Neural progenitor cell (in vitro differentiated cells): Measurements from ENCODE around the gene SMYD5. TPM values are rescaled to one million over a fixed set of nuclear protein-coding genes. Genes with fewer than 3 reads are reported as not detected.

Source experiments
- DNase-seq: peaks from one replicate; pipeline ENCODE4 v3.0.0-alpha.2; 2016; ENCODE audit warnings: low spot score
- H2AFZ ChIP-seq: fragments of 200-600 bp; sonication (generic); replicated peaks from 2 replicates; pipeline ENCODE4 v1.6.1; 2016; ENCODE audit warnings: antibody characterized with exemption
- H3F3A ChIP-seq: fragments of 200-600 bp; sonication (generic); 2 replicates; pipeline ENCODE4 v1.6.1; 2016; ENCODE audit warnings: antibody characterized with exemption, low read depth
- H3K27ac ChIP-seq: fragments of 200-600 bp; sonication (generic); 2 replicates; pipeline ENCODE4 v1.5.1; 2016; ENCODE audit warnings: mild to moderate bottlenecking
- H3K27me3 ChIP-seq: fragments of 200-600 bp; sonication (generic); 2 replicates; pipeline ENCODE4 v1.6.1; 2016; ENCODE audit warnings: mild to moderate bottlenecking, moderate library complexity
- H3K36me3 ChIP-seq: fragments of 200-600 bp; sonication (generic); 2 replicates; pipeline ENCODE4 v1.5.1; 2016
- H3K4me1 ChIP-seq: fragments of 200-600 bp; sonication (generic); 2 replicates; pipeline ENCODE4 v1.6.1; 2016; ENCODE audit warnings: mixed run types
- H3K4me2 ChIP-seq: fragments of 200-600 bp; sonication (generic); 2 replicates; pipeline ENCODE4 v1.6.1; 2016
- H3K4me3 ChIP-seq: fragments of 200-600 bp; sonication (generic); 2 replicates; pipeline ENCODE4 v1.5.1; 2016
- H3K79me2 ChIP-seq: fragments of 200-600 bp; sonication (generic); 2 replicates; pipeline ENCODE4 v1.6.1; 2016; ENCODE audit warnings: low read depth
- H3K9ac ChIP-seq: fragments of 200-600 bp; sonication (generic); 2 replicates; pipeline ENCODE4 v1.6.1; 2016
- H3K9me3 ChIP-seq: fragments of 200-600 bp; sonication (generic); 2 replicates; pipeline ENCODE4 v1.5.1; 2016; ENCODE audit warnings: low read depth
- H4K20me1 ChIP-seq: fragments of 200-600 bp; sonication (generic); 2 replicates; pipeline ENCODE4 v1.6.1; 2016; ENCODE audit warnings: low read depth
- H3K27ac Mint-ChIP-seq: 3 replicates; pipeline ENCODE4 v1.8.0; 2021; ENCODE audit warnings: mixed read lengths
- H3K27me3 Mint-ChIP-seq: 2 replicates; pipeline ENCODE4 v1.8.0; 2022; ENCODE audit warnings: low read depth, mild to moderate bottlenecking, inconsistent platforms, moderate library complexity, mixed read lengths; ENCODE audit not compliant: insufficient read depth
- H3K36me3 Mint-ChIP-seq: 3 replicates; pipeline ENCODE4 v1.8.0; 2021; ENCODE audit warnings: mixed read lengths
- H3K4me1 Mint-ChIP-seq: 3 replicates; pipeline ENCODE4 v1.8.0; 2021; ENCODE audit warnings: mixed read lengths
- H3K4me3 Mint-ChIP-seq: 3 replicates; pipeline ENCODE4 v1.8.0; 2021; ENCODE audit warnings: mild to moderate bottlenecking, moderate library complexity, mixed read lengths
- H3K9me3 Mint-ChIP-seq: 3 replicates; pipeline ENCODE4 v1.8.0; 2020; ENCODE audit warnings: mixed read lengths
- CTCF ChIP-seq: fragments of 200-600 bp; sonication (generic); IDR thresholded peaks from 2 replicates; pipeline ENCODE4 v1.5.1; 2017; ENCODE audit warnings: antibody characterized with exemption, mild to moderate bottlenecking
- EZH2 ChIP-seq: fragments of 200-600 bp; sonication (generic); IDR thresholded peaks from 2 replicates; pipeline ENCODE4 v1.6.1; 2017; ENCODE audit warnings: antibody characterized with exemption, mild to moderate bottlenecking, moderate library complexity
- EZH2phosphoT487 ChIP-seq: fragments of 200-600 bp; sonication (generic); IDR thresholded peaks from 2 replicates; pipeline ENCODE4 v1.6.1; 2017; ENCODE audit warnings: antibody characterized with exemption
- total RNA-seq: library from RNA; depleted of rRNA; stranded (reverse); fragments of >200 nt; gene quantifications from 2 replicates; pipeline ENCODE4 v1.2.3, GENCODE V29; 2015; ENCODE audit warnings: low replicate concordance

The SMYD5 gene
- total RNA-seq, 1 donor from 2014 or later: 21.0 TPM

DNA sequence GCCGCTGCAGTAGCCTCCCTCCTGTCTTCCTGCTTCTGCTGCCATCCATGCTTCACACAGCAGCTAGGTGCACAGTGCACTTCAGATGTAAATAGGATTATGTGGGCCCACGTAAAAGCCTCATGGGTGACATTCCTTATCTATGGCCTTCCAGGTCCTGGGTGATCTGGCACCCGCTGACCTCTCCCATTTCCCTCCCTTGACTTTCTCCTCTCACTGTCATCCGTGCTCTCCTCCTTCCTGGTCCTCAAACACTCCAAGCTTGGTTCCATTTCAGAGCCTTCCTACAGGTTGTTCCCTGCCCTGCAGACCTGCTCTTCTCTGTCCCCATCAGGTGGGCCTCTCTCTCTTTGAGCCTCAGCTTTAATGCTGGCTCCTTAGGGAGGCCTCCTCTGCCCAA lies 4.0 kb upstream of the SMYD5 start:
- Mint-ChIP-seq H3K27me3 (peaks cover 17% of the 10 kb centered on the region), H3K36me3 (no peaks in the 10 kb centered on the region), H3K9me3 (no peaks in the 10 kb centered on the region), H3K27ac (no peak overlapping the region), H3K4me3 (no peak overlapping the region), H3K4me1 (peaks cover 16% of the 10 kb centered on the region)
- no peak overlapping the region for H2AFZ ChIP-seq
- no peaks in the 10 kb centered on the region for H3K9me3 ChIP-seq
- peaks cover 6% of the 10 kb centered on the region for H3K79me2 ChIP-seq
- no peak overlapping the region for H3K9ac ChIP-seq
- no peak overlapping the region for H3K4me3 ChIP-seq
- no peak for DNase-seq
- no peak overlapping the region for H3K4me2 ChIP-seq
- no peak overlapping the region for H3K27ac ChIP-seq
- H3K4me1 ChIP-seq: peaks cover 2% of the 10 kb centered on the region
- H3K27me3 ChIP-seq: peaks cover 25% of the 10 kb centered on the region
- no peaks in the 10 kb centered on the region for H3K36me3 ChIP-seq
- peaks cover 7% of the 10 kb centered on the region for H3F3A ChIP-seq
- no peaks in the 10 kb centered on the region for H4K20me1 ChIP-seq
- TF ChIP-seq CTCF (no peak), EZH2phosphoT487 (no peak), EZH2 (no peak)

GRCh38 chr2:73210696-73211095 lies 3.3 kb upstream of the SMYD5 start:
- H3K27ac Mint-ChIP-seq: no peak overlapping the region
- no peak for DNase-seq
- H3K4me1 ChIP-seq: peaks cover 5% of the 10 kb centered on the region

GRCh38 chr2:73212098-73212447 lies 2.0 kb upstream of the SMYD5 start:
- no peak overlapping the region for H3K4me3 ChIP-seq
- Mint-ChIP-seq H3K36me3 (no peaks in the 10 kb centered on the region), H3K27me3 (peaks cover 4% of the 10 kb centered on the region), H3K4me1 (peaks cover 24% of the 10 kb centered on the region), H3K9me3 (no peaks in the 10 kb centered on the region), H3K4me3 (no peak overlapping the region), H3K27ac (no peak overlapping the region)
- no peak overlapping the region for H2AFZ ChIP-seq
- peaks cover 7% of the 10 kb centered on the region for H3F3A ChIP-seq
- DNase-seq: no peak
- peaks cover 27% of the 10 kb centered on the region for H3K79me2 ChIP-seq
- no peak overlapping the region for H3K4me2 ChIP-seq
- H3K9me3 ChIP-seq: no peaks in the 10 kb centered on the region
- H3K36me3 ChIP-seq: no peaks in the 10 kb centered on the region
- peaks cover 4% of the 10 kb centered on the region for H3K27me3 ChIP-seq
- H4K20me1 ChIP-seq: no peaks in the 10 kb centered on the region
- H3K27ac ChIP-seq: no peak overlapping the region
- H3K9ac ChIP-seq: no peak overlapping the region
- TF ChIP-seq EZH2phosphoT487 (no peak), EZH2 (no peak)
- H3K4me1 ChIP-seq: peaks cover 5% of the 10 kb centered on the region

More at GRCh38 chr2:73210696-73211095, 3.3 kb upstream of the SMYD5 start:
- H3K27ac ChIP-seq: no peak overlapping the region
- TF ChIP-seq EZH2: no peak
- no peak for TF ChIP-seq CTCF
- no peak for TF ChIP-seq EZH2phosphoT487
- no peaks in the 10 kb centered on the region for H3K9me3 Mint-ChIP-seq
- peaks cover 23% of the 10 kb centered on the region for H3K4me1 Mint-ChIP-seq
- H3K36me3 Mint-ChIP-seq: no peaks in the 10 kb centered on the region
- H3F3A ChIP-seq: peaks cover 7% of the 10 kb centered on the region
- H3K4me2 ChIP-seq: no peak overlapping the region
- no peak overlapping the region for H2AFZ ChIP-seq
- no peak overlapping the region for H3K4me3 ChIP-seq
- H3K4me3 Mint-ChIP-seq: no peak overlapping the region
- peaks cover 18% of the 10 kb centered on the region for H3K27me3 ChIP-seq
- H3K9me3 ChIP-seq: no peaks in the 10 kb centered on the region
- peaks cover 13% of the 10 kb centered on the region for H3K79me2 ChIP-seq
- no peak overlapping the region for H3K9ac ChIP-seq
- no peaks in the 10 kb centered on the region for H3K36me3 ChIP-seq
- H3K27me3 Mint-ChIP-seq: peaks cover 10% of the 10 kb centered on the region
- no peaks in the 10 kb centered on the region for H4K20me1 ChIP-seq

DNA sequence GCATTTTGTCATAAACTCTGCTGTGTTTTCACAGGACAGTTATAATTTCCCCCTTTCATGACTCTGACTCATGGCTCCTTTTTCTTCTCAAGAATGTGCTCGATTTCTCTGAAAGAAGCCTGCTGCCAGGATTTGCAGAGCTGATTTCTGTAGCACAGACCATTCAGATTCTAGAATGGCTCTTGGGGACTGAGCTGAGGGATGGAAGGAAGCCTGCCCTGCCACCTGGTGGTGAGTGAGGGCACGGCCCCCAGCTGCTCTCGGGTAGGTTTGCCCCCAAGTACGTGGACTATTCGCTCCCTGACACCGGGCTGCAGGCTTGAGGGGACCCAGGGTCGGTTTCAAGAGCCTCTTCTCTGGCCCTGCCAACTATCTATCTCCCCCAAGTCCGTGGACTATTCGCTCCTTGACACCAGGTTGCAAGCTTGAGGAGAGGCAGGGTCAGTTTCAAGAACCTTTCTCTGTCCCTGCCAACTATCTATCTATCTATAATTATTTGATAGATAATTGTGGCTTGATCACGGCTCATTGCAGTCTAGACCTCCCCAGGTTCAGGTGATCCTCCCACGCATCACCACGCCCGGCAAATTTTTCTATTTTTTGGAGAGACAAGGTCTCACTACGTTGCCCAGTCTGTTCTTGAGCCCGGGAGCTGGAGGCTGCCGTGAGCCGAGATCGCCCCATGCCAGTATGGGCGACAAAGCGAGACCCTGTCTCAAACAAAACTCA lies 1.4 kb upstream of the SMYD5 start:
- H3K27ac ChIP-seq: no peak overlapping the region

More for the DNA sequence above, 1.4 kb upstream of the SMYD5 start:
- Histone ChIP-seq H3K4me2 (no peak overlapping the region), H3K9me3 (no peaks in the 10 kb centered on the region), H3K9ac (no peak overlapping the region), H3K79me2 (peaks cover 32% of the 10 kb centered on the region), H3F3A (peaks cover 7% of the 10 kb centered on the region), H3K27me3 (no peaks in the 10 kb centered on the region), H2AFZ (no peak overlapping the region), H3K36me3 (no peaks in the 10 kb centered on the region), H3K4me1 (peaks cover 5% of the 10 kb centered on the region), H4K20me1 (no peaks in the 10 kb centered on the region), H3K4me3 (no peak overlapping the region)
- no peak overlapping the region for H3K27ac Mint-ChIP-seq
- H3K36me3 Mint-ChIP-seq: no peaks in the 10 kb centered on the region
- H3K9me3 Mint-ChIP-seq: no peaks in the 10 kb centered on the region
- peak overlapping the region; percentile 95 for H3K4me3 Mint-ChIP-seq
- H3K27me3 Mint-ChIP-seq: peaks cover 4% of the 10 kb centered on the region
- peak; percentile 84 for DNase-seq
- peak; percentile 88 for TF ChIP-seq CTCF
- no peak for TF ChIP-seq EZH2
- peaks cover 24% of the 10 kb centered on the region for H3K4me1 Mint-ChIP-seq
